HepG2 (cell line): Measurements from ENCODE around the gene CISD3. TPM values are rescaled to one million over a fixed set of nuclear protein-coding genes. Genes with fewer than 3 reads are reported as not detected.

ENCODE experiments used
- GTF2F1 ChIP-seq: fragments of 150-350 bp; IDR thresholded peaks from 2 replicates; pipeline ENCODE4 v1.6.1; 2014; ENCODE audit warnings: low read length
- MEIS1 ChIP-seq: sonication (generic); formaldehyde crosslinking; IDR thresholded peaks from 2 replicates; pipeline ENCODE4 v1.9.0; 2021; ENCODE audit warnings: mild to moderate bottlenecking, missing genetic modification reagents, moderate library complexity, borderline replicate concordance
- RORA ChIP-seq: sonication (generic); formaldehyde crosslinking; IDR thresholded peaks from 2 replicates; pipeline ENCODE4 v1.5.0; 2020; ENCODE audit warnings: mild to moderate bottlenecking, missing genetic modification reagents, moderate library complexity
- SRSF1 ChIP-seq: fragments of 200-400 bp; formaldehyde crosslinking; optimal IDR thresholded peaks from 2 replicates; pipeline ENCODE3; 2017; ENCODE audit warnings: mild to moderate bottlenecking, low read depth, low read length, moderate library complexity
- ZBTB2 ChIP-seq: sonication (generic); formaldehyde crosslinking; IDR thresholded peaks from 2 replicates; pipeline ENCODE4 v1.8.0; 2022; ENCODE audit warnings: low read depth, missing genetic modification reagents
- ZC3H4 ChIP-seq: sonication (generic); formaldehyde crosslinking; IDR thresholded peaks from 2 replicates; pipeline ENCODE4 v1.4.0; 2020; ENCODE audit warnings: missing genetic modification reagents, borderline replicate concordance
- ZNF296 ChIP-seq: sonication (generic); formaldehyde crosslinking; conservative IDR thresholded peaks from 2 replicates; pipeline ENCODE4 v1.5.0; 2020; ENCODE audit warnings: mild to moderate bottlenecking, missing genetic modification reagents
- ZNF317 ChIP-seq: sonication (generic); formaldehyde crosslinking; IDR thresholded peaks from 2 replicates; pipeline ENCODE4 v1.5.0; 2020; ENCODE audit warnings: mild to moderate bottlenecking, missing genetic modification reagents
- ZNF318 ChIP-seq: sonication (generic); formaldehyde crosslinking; IDR thresholded peaks from 2 replicates; pipeline ENCODE4 v1.4.0; 2020; ENCODE audit warnings: mild to moderate bottlenecking, missing genetic modification reagents
- ZNF329 ChIP-seq: sonication (generic); formaldehyde crosslinking; IDR thresholded peaks from 2 replicates; pipeline ENCODE4 v1.9.0; 2021; ENCODE audit warnings: low read depth, mild to moderate bottlenecking, missing genetic modification reagents
- ZNF362 ChIP-seq: sonication (generic); formaldehyde crosslinking; IDR thresholded peaks from 2 replicates; pipeline ENCODE4 v1.4.0; 2020; ENCODE audit warnings: missing genetic modification reagents, mild to moderate bottlenecking, borderline replicate concordance
- ZNF468 ChIP-seq: sonication (generic); formaldehyde crosslinking; IDR thresholded peaks from 2 replicates; pipeline ENCODE4 v1.8.0; 2022; ENCODE audit warnings: mild to moderate bottlenecking, moderate library complexity, missing genetic modification reagents
- ZNF556 ChIP-seq: sonication (generic); formaldehyde crosslinking; IDR thresholded peaks from 2 replicates; pipeline ENCODE4 v1.4.0; 2020; ENCODE audit warnings: mild to moderate bottlenecking, missing genetic modification reagents, borderline replicate concordance
- ZNF605 ChIP-seq: sonication (generic); formaldehyde crosslinking; IDR thresholded peaks from 2 replicates; pipeline ENCODE4 v1.8.0; 2022; ENCODE audit warnings: mild to moderate bottlenecking, missing genetic modification reagents
- ZNF670 ChIP-seq: sonication (generic); formaldehyde crosslinking; IDR thresholded peaks from 2 replicates; pipeline ENCODE4 v1.8.0; 2022; ENCODE audit warnings: mild to moderate bottlenecking, missing genetic modification reagents, borderline replicate concordance
- polyA plus RNA-seq, 8 experiments: library from polyadenylated mRNA; depleted of rRNA in 3 of 8; stranded (reverse) in 7 of 8; unstranded in 1 of 8; fragments of >200 nt; fragmentation: Illumina TruSeq in 4 of 8; extraction: Trizol in 4 of 8; gene quantifications; 2 replicates each; pipeline versions ENCODE4 v1.2.1 to v1.2.3, GENCODE V29; 2011 to 2016; ENCODE audit warnings: low read depth in 4 of 8, missing spikeins in 1 of 8, mixed read lengths in 1 of 8; ENCODE audit not compliant: insufficient read depth in 1 of 8
- total RNA-seq, 5 experiments: library from RNA; depleted of rRNA; stranded (reverse); fragments of >200 nt; fragmentation: Illumina TruSeq; extraction: Trizol; gene quantifications; 2 replicates each; pipeline ENCODE4 v1.2.3, GENCODE V29; 2016; ENCODE audit warnings: low read depth in 1 of 5

Gene CISD3
- total and polyA plus RNA-seq, 2 of the 13 experiments (the other 11 are each of a cell fraction or from before 2014, with no cell fraction given) = 30.0 to 34.1 TPM

GRCh38 chr17:38703742-38704605 is 26.2 kb upstream of the CISD3 start (continued):
- TF ChIP-seq ZNF605 (peak; percentile 74), ZNF329 (CRISPR knock-in tag) (peak; percentile 90), MEIS1 (CRISPR knock-in tag) (peak; percentile 29; the same call in 1 of the 2 replicates), ZBTB2 (CRISPR knock-in tag) (peak; percentile 88), RORA (CRISPR knock-in tag) (peak; percentile 98; the same call in 1 of the 2 replicates), ZNF296 (CRISPR knock-in tag) (no peak; the same call in 1 of the 2 replicates), ZNF317 (CRISPR knock-in tag) (peak; percentile 76), SRSF1 (peak; percentile 97), ZC3H4 (CRISPR knock-in tag) (peak; percentile 99), ZNF362 (CRISPR knock-in tag) (peak; percentile 54; the same call in 1 of the 2 replicates), ZNF468 (CRISPR knock-in tag) (no peak), ZNF556 (CRISPR knock-in tag) (peak; percentile 96; the same call in 1 of the 2 replicates), ZNF670 (CRISPR knock-in tag) (peak; percentile 97), GTF2F1 (peak; percentile 61; the same call in 1 of the 2 replicates), ZNF318 (CRISPR knock-in tag) (0 out of 2 replicates have a peak, but pooled peaks have one; percentile 23)
